Measurements from ENCODE around the gene ZG16. TPM values are rescaled to one million over a fixed set of nuclear protein-coding genes. Genes with fewer than 3 reads are reported as not detected.

The ZG16 gene
- polyA plus RNA-seq, 10 donors: 0.07 TPM; not detected in 9

- no peak for DNase-seq
Measured at GRCh38 chr16:29808219-29808900, 30.3 kb downstream of the ZG16 start.

- DNase-seq: no peak
Measured at GRCh38 chr16:29809031-29809747, 31.1 kb downstream of the ZG16 start.

GRCh38 chr16:29809850-29810698, 32.0 kb downstream of the ZG16 start:
- peak in 1 of 3 donors; percentile 63 for DNase-seq

- DNase-seq: no peak
Measured at GRCh38 chr16:29810699-29811169, 32.7 kb downstream of the ZG16 start.

GRCh38 chr16:29811170-29811895, 33.3 kb downstream of the ZG16 start:
- peak; percentile 89 to 96 (median 94) for DNase-seq

GRCh38 chr16:29811896-29812665, 34.0 kb downstream of the ZG16 start, which contains the start of gene PRRT2:
TSS of gene PRRT2 (plus strand) at chr16:29812193. CDS start at chr16:29813055, 862 bp downstream.
- DNase-seq: peak; percentile 75 to 94 (median 86)

- peak in 1 of 3 donors; percentile 36 for DNase-seq
Measured at GRCh38 chr16:29812754-29813643, 34.9 kb downstream of the ZG16 start.

GRCh38 chr16:29813644-29814562, 35.8 kb downstream of the ZG16 start:
- DNase-seq: no peak

GRCh38 chr16:29814592-29814991, 36.5 kb downstream of the ZG16 start:
- peak in 1 of 3 donors; percentile 37 for DNase-seq

- DNase-seq: peak in 1 of 3 donors; percentile 59
Measured at GRCh38 chr16:29815032-29815721, 37.1 kb downstream of the ZG16 start.

- DNase-seq: peak; percentile 99 to 100 (median 100)
Measured at GRCh38 chr16:29815793-29816693, 38.0 kb downstream of the ZG16 start, which contains the start of gene PAGR1. TSS of gene PAGR1 (plus strand) at chr16:29816152. CDS start at chr16:29816526, 374 bp downstream.

GRCh38 chr16:29816694-29817441, 38.8 kb downstream of the ZG16 start:
- DNase-seq: no peak

GRCh38 chr16:29818082-29818481, 40.0 kb downstream of the ZG16 start:
- no peak for DNase-seq

- DNase-seq: no peak
Measured at GRCh38 chr16:29819506-29819905, 41.5 kb downstream of the ZG16 start.

- DNase-seq: peak in 2 of 3 donors; percentile 80 to 85
Measured at GRCh38 chr16:29820271-29820701, 42.2 kb downstream of the ZG16 start, which contains the start of gene MVP. TSS of gene MVP (plus strand) at chr16:29820462. CDS start at chr16:29830550, 10,088 bp downstream.
